GM03348 (cell line): ENCODE measurements around the gene SERPINE1.
"Not testable (repeated sequence)": the region's sequence is repeated elsewhere in the genome, so short reads cannot be mapped to it uniquely, and the experiment has no call there.

Experiments used
- DNase-seq: peaks from one replicate; pipeline ENCODE4 v3.0.0; 2012; ENCODE audit warnings: low spot score

SERPINE1 gene

DNA sequence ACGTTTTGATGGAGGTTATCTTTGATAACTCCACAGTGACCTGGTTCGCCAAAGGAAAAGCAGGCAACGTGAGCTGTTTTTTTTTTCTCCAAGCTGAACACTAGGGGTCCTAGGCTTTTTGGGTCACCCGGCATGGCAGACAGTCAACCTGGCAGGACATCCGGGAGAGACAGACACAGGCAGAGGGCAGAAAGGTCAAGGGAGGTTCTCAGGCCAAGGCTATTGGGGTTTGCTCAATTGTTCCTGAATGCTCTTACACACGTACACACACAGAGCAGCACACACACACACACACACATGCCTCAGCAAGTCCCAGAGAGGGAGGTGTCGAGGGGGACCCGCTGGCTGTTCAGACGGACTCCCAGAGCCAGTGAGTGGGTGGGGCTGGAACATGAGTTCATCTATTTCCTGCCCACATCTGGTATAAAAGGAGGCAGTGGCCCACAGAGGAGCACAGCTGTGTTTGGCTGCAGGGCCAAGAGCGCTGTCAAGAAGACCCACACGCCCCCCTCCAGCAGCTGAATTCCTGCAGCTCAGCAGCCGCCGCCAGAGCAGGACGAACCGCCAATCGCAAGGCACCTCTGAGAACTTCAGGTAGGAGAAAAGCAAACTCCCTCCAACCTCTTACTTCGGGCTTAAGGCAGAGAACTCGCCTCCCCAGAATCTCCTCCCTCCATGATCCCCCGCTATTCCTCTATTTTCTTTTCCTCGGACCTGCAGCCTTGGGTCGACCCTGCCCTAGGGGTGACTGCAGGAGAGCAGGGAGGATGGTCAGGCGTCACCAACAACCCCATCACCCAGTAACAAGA lies at the start of gene SERPINE1:
TSS of gene SERPINE1 (plus strand) at position 454 of the 809 bp plus-strand sequence. CDS start 1,290 bp downstream, outside the sequence.
- peak; percentile 95 for DNase-seq

DNA sequence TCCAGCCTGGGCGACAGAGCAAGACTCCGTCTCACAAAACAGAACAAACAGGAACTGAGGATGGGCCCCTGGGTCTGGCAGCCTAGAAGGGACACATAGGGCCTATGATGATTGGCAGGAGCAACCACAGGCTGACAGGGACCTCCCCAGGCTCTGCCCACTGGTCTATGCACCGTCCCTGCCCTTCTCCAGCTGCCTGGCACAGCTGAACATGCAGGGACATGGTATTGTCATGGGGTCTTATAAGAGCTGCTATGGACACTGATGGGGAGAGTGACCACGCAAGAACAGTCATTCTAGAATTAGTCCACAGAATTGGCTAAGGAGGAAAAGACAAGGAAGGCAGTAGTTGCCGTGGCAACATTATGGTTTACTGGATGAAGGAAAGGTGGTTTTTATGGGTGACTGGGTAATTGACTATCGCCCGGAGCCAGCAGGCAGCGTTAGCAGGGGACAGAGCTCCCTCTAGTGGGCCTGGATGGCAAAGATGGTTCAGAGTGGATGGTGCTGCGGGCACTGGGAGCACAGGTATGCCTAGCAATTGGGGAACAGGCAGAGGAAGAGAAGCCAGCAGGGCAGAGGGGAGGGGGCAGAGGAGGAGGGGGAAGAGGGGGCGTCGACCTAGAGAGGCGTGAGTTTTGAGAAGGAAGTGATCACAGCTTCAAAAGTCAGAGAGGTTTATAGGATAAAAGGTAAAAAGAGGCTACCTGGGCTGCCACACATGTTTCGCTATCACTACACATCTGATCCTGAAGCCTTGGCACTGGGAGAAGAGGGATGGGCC lies 49.4 kb upstream of the SERPINE1 start:
- DNase-seq, result peak; percentile 90

DNA sequence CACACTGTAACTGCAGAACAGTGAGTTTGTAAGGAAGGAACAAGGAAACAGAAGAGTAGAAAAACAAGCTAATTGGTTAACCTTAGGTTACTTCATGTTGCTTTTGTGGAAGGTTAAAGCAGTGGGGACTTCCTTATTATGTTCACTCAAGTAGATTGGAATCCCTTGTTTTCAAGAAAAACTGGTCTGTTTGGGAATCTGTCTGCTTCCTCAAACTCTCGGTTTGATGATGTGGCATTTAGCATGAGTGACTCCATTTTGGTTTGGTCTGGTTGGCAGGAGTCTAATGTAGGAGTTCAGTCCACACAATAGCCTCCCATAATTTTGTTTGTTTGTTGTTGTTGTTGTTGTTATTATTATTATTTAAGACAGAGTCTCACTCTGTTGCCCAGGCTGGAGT lies 45.5 kb upstream of the SERPINE1 start:
- DNase-seq, result no peak

DNA sequence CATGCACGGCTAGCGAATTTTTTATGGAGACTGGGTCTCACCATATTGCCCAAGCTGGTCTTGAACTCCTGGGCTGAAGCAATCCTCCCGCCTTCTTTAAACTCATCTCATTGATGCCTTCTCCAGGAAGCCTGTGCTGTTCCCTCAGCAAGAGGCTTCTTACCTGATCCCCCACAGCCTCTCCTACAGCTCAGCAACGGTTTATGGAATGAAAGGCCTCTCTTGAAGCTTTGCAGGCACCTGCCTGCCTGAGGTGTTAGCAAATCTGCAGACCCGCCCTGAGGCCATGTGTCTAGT lies 42.1 kb upstream of the SERPINE1 start:
- no peak for DNase-seq

DNA sequence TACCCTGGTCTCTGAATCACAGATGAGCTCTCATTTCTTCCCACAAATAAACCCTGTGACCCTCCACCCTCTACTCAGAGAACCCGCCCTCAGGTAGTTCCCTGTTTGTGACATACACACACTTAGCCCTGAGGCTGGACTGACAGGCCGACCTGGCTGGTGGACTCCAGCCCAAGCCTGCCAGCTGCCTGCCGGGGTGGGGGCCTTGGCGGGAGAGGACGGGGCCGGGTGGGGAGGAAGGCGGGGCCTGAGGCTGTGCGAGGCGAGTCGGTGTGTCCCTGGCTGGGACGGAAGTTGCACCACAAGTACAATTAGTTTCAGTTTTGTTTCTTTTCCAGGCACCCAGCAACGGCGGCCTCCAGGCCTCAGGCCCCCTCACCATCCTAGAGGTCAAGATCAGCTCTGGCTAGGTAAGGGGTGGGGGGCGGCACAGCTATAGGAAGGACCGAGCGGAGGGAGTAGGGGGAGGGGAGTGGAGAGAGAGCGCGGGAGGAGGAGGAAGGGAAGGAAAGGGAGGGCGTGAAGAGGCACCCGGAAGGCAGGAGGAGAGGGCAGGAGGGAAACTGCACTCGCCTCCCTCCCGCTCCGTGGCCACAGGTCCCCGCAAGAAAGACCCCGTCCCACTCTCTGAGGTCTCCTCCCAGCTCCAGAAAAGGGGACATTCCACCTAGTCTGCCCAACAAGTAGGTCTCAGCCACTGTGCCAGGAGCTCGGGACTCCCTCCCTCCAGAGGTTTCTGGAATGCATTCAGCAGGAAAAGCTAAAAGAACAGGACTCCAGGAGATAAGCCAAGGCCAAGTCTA lies 41.5 kb upstream of the SERPINE1 start, which contains the start of gene TRIM56:
TSS of gene TRIM56 (plus strand) at position 320 of the 803 bp plus-strand sequence. CDS start 1,832 bp downstream, outside the sequence.
- DNase-seq, result peak; percentile 95

DNA sequence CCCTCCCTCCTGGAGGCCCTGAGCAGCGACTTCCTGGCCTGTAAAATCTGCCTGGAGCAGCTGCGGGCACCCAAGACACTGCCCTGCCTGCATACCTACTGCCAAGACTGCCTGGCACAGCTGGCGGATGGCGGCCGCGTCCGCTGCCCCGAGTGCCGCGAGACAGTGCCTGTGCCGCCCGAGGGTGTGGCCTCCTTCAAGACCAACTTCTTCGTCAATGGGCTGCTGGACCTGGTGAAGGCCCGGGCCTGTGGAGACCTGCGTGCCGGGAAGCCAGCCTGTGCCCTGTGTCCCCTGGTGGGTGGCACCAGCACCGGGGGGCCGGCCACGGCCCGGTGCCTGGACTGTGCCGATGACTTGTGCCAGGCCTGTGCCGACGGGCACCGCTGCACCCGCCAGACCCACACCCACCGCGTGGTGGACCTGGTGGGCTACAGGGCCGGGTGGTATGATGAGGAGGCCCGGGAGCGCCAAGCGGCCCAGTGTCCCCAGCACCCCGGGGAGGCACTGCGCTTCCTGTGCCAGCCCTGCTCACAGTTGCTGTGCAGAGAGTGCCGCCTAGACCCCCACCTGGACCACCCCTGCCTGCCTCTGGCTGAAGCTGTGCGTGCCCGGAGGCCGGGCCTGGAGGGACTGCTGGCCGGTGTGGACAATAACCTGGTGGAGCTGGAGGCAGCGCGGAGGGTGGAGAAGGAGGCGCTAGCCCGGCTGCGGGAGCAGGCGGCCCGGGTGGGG lies 39.4 kb upstream of the SERPINE1 start:
- no peak for DNase-seq

DNA sequence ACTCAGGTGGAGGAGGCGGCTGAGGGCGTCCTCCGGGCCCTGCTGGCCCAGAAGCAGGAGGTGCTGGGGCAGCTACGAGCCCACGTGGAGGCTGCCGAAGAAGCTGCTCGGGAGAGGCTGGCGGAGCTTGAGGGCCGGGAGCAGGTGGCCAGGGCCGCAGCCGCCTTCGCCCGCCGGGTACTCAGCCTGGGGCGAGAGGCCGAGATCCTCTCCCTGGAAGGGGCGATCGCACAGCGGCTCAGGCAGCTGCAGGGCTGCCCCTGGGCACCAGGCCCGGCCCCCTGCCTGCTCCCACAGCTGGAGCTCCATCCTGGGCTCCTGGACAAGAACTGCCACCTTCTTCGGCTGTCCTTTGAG lies 38.9 kb upstream of the SERPINE1 start:
- DNase-seq, result no peak

DNA sequence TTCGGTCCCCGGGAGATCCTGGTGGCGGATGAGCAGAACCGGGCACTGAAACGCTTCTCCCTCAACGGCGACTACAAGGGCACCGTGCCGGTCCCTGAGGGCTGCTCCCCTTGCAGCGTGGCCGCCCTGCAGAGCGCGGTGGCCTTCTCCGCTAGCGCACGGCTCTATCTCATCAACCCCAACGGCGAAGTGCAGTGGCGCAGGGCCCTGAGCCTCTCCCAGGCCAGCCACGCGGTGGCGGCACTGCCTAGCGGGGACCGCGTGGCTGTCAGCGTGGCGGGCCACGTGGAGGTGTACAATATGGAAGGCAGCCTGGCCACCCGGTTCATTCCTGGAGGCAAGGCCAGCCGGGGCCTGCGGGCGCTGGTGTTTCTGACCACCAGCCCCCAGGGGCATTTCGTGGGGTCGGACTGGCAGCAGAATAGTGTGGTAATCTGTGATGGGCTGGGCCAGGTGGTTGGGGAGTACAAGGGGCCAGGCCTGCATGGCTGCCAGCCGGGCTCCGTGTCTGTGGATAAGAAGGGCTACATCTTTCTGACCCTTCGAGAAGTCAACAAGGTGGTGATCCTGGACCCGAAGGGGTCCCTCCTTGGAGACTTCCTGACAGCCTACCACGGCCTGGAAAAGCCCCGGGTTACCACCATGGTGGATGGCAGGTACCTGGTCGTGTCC lies 37.9 kb upstream of the SERPINE1 start:
- DNase-seq, result no peak

DNA sequence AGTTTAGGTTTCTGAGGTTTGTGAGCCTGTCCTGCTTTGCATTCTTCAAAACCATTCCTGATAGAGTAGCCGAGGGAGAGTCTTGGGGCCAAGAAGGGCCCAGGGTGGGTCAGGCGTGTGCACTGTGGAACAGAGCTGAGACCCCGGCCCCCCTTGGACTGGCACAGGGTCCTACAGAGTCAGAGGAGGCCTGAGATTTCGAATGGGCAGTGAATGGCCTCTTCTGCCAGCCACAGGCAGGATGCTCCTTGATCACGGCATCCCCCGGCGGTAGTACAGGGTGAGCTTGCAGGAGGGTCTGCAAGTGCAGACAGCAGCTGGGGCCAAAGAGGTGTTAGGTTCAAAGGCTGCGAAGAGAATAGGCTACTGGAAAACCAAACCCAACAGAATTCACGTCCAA lies 37.0 kb upstream of the SERPINE1 start:
- DNase-seq, result no peak

DNA sequence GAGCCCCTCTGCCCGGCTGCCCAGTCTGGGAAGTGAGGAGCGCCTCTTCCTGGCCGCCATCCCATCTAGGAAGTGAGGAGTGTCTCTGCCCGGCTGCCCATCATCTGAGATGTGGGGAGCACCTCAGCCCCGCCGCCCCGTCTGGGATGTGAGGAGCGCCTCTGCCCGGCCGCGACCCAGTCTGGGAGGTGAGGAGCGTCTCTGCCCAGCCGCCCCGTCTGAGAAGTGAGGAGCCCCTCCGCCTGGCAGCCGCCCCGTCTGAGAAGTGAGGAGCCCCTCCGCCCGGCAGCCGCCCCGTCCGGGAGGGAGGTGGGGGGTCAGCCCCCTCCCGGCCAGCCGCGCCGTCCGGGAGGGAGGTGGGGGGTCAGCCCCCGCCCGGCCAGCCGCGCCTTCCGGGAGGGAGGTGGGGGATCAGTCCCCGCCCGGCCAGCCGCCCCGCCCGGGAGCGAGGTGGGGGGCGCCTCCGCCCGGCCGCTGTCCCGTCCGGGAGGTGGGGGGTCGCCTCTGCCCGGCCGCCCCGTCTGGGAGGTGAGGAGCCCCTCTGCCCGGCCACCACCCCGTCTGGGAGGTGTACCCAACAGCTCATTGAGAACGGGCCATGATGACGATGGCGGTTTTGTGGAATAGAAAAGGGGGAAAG lies 34.5 kb upstream of the SERPINE1 start:
- not testable (repeated sequence) for DNase-seq

DNA sequence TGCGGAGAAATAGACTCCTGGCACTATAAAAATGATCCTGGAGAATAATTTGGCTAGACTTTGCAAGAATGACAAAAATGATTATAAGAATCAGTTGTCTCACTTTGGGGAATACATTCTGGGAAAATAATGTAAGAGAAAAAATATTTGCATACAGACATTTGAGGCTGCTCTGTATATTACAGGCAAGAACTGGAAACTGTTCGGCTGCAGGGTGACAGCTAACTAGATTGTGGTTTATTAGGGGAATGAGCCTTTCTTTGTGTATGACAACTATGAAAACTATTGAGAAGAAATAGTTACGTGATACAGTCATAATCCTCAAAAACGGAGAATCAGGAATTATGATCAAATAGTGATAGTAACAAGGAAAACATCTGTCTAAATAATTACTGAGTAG lies 33.0 kb upstream of the SERPINE1 start:
- peak; percentile 84 for DNase-seq

DNA sequence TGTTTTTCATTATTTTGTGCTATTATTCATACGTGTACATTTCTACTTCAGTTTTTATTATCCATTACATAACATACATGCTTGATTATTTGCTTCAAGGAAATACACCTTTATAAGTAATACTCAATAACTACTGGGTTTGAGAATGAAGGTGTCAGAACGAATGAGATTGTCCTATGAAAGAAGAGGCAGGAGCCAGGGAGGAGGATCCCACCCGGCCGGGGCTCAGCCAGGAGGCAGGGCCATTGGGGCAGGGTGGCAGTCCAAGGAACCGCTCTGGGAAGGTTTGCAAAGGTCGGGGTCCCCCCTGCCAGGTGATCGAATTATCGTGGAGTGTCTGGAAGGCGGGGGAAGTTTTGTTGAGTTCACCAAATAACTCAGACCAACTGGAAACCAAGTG lies 32.5 kb upstream of the SERPINE1 start:
- DNase-seq, result peak; percentile 22

DNA sequence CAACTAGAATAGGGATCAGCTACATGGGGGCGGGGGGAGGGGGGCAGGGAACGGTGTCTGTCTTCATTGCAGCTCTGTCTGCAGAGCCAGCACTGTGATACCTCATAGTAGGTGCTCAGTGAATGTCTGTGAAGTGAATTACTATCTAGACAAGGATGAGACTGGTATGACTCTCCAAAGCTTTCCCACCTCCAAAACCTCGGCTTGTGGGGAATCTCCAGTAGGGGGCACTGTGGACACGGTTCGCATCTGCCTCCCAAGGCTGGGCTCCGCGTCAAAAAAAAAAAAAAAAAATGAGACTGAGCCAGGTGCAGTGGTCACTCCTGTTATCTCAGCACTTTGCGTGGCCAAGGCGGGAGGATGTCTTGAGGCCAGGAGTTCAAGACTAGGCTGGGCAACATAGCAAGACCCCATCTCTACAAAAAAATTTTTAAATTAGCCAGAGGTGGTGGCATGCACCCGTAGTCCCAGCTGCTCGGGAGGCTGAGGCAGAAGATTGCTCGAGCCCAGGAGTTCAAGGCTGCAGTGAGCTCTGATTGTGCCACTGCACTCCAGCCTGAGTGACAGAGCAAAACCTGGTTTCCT lies 32.0 kb upstream of the SERPINE1 start:
- DNase-seq, result peak; percentile 75

DNA sequence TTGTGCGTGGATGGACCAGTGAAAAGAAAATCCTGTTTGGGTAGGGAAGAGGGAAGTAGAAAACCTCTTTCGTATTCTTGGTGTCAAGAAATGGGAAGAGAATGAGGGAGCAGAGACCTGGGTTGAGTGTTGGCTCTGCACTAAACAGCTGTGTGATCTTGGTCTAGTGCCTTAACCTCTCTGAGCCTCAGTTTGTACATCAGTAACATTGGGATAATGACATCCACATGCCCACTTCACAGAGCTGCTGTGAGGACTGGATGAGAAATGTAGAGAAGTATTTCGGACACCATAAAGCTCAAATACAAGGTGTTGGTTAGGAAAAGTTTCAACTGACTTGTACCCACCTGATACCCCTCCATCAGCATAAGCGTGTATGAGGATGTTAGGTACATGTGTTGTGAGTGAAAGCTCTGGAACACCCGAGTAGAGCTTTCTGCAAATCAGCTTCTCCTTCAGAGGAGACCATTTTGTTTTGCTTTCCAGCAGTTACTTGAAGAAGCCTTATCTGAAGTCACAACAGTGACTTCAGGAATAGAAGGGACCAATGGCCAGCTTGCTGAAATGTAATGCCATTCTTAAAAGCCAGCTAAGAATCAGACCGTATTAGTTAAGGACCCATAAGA lies 30.5 kb upstream of the SERPINE1 start:
- DNase-seq, result no peak

DNA sequence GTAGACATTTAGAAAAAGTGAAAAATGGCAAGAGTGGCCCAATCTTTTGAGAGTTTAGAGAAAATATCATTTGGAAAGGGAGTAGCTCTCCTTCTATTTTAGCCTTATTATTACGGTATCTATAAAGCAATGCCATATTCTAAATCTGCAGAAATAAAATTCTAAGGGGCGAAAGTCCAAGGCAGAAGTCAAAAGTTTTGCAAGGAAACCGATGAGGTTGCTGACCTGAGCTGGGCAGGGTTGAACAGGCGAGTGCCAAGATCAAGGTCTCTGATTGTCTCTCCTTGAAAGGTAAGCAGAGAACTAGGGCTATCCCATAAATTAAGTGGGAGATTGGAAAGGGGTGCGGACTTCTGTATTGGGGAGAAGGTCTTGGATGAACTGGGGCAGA lies 30.0 kb upstream of the SERPINE1 start:
- DNase-seq, result no peak

DNA sequence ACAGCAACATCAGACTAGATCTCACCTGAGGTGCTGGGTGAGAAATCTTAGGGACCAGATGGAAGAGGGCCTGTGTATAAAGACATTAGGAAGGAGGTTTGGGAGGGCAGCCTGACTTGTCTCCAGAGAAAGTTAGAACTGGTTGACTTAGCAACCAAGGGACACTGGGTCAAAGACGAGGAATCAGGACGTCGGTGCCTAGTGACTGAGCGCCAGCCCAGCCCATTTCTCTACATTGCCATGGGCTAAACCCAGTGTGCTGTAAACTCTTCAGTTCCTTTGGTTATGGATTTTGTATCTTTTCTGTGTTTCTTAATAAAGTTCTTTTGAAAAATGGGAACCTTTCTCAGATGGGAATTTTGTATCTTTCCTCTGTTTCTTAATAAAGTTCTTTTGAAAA lies 29.3 kb upstream of the SERPINE1 start:
- DNase-seq, result no peak

DNA sequence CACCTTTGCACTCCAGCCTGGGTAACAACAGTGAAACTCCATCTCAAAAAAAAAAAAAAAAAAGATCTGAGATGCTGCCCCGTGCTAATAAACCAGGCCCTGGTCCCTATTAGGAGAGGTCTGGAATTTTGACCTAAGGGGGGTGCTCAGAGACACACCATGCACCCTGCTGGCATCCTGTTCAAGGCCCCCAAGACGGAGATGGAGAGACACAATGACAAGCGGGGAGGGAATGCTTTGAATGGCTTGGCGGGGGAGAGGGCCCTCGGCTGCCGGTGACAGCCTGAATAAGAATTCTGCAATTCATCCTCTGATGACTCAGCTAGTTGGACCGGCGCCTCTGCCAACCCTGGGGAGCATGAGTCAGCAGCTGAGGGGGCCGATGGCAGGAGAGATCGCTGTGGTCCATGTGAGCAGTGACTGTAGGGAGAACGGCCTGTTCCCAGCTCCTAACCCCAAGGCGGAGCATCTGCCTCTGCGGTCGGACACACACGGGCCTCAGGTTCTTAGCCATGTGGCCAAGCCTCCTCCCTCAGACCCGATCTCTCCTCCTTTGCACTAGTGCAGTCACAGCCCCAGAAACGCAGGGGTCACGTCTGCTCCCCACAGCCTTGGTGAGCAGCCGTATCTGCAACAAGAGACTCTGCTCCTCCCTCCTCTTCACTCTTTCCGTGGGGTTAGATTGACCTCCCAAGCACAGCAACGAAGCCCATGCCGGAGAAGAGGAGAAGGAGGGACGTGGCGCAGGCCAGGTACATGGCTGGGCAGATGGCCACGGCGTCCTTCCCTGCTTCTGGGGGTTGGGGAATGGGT lies 26.7 kb upstream of the SERPINE1 start:
- peak; percentile 96 for DNase-seq

DNA sequence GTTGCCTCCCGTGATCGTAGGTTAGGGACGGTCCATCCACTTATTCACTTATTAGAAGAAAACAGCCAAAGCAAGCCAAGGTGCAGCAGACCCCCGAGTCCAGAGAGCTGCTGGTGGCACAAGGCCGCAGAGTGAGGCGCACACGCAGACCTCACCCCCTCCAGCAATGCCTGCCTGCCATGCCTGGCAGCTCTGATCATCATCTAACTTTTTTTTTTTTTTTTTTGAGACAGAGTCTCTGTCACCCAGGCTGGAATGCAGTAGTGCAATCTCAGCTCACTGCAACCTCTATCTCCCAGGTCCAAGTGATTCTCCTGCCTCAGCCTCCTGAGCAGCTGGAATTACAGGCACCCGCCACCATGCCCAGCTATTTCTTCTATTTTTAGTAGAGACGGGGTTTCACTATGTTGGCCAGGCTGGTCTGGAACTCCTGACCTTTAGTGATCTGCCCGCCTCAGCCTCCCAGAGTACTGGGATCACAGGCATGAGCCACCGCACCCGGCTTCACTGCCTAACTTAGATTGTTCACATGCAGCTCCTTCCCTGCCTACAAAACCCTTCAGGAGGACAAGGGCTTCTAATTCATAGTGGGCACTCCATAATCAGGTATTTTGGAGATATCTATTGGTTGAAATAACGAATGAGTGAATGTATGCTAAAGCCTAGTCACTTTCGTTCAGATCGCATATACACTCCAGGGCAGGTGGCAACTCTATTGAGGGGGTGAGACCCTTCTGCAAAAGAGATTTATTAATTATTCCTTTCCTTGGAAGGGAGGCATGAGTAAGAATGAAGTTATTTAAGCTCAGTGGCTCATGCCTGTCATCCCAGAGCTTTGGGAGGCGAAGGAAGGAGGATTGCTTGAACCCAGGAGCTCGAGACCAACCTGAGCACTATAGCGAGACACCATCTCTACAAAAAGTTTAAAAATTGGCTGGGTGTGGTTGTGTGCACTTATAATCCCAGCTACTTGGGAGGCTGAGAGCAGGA lies 25.8 kb upstream of the SERPINE1 start:
- DNase-seq, result no peak
